ENCODE results near the gene OR5H14.
"Not testable (repeated sequence)": the region's sequence is repeated elsewhere in the genome, so short reads cannot be mapped to it uniquely, and the experiment has no call there.

The OR5H14 gene

GRCh38 chr3:98136631-98137030 is 10.6 kb upstream of the OR5H14 start:
- no peak for TF ChIP-seq RARB (CRISPR knock-in tag; IDR thresholded peaks at IDR 0.05)
- TF ChIP-seq PATZ1 (CRISPR knock-in tag; IDR thresholded peaks at IDR 0.05; ENCODE audit: borderline replicate concordance): no peak
- no peak for TF ChIP-seq ZFP30 (CRISPR knock-in tag; IDR thresholded peaks at IDR 0.05)
- no peak for TF ChIP-seq ZFP3 (CRISPR knock-in tag; IDR thresholded peaks at IDR 0.05)
- TF ChIP-seq ISL1 (CRISPR knock-in tag; IDR thresholded peaks at IDR 0.05): no peak
- TF ChIP-seq OSR1 (CRISPR knock-in tag; IDR thresholded peaks at IDR 0.05): no peak
- TF ChIP-seq ZC3H10 (CRISPR knock-in tag; IDR thresholded peaks at IDR 0.05): no peak
- TF ChIP-seq POU6F1 (CRISPR knock-in tag; IDR thresholded peaks at IDR 0.05; ENCODE audit: borderline replicate concordance, low read depth): no peak
- TF ChIP-seq BACH2 (CRISPR knock-in tag; IDR thresholded peaks at IDR 0.05; ENCODE audit: borderline replicate concordance): no peak
- no peak for TF ChIP-seq ESRRG (CRISPR knock-in tag; IDR thresholded peaks at IDR 0.05)
- no peak for TF ChIP-seq ARNTL (CRISPR knock-in tag; IDR thresholded peaks at IDR 0.05; ENCODE audit: borderline replicate concordance, low read depth)
- no peak for TF ChIP-seq TOX (CRISPR knock-in tag; IDR thresholded peaks at IDR 0.05; ENCODE audit: borderline replicate concordance)
- no peak for TF ChIP-seq ZNF8 (CRISPR knock-in tag; IDR thresholded peaks at IDR 0.05)
- TF ChIP-seq, protein P1, sequence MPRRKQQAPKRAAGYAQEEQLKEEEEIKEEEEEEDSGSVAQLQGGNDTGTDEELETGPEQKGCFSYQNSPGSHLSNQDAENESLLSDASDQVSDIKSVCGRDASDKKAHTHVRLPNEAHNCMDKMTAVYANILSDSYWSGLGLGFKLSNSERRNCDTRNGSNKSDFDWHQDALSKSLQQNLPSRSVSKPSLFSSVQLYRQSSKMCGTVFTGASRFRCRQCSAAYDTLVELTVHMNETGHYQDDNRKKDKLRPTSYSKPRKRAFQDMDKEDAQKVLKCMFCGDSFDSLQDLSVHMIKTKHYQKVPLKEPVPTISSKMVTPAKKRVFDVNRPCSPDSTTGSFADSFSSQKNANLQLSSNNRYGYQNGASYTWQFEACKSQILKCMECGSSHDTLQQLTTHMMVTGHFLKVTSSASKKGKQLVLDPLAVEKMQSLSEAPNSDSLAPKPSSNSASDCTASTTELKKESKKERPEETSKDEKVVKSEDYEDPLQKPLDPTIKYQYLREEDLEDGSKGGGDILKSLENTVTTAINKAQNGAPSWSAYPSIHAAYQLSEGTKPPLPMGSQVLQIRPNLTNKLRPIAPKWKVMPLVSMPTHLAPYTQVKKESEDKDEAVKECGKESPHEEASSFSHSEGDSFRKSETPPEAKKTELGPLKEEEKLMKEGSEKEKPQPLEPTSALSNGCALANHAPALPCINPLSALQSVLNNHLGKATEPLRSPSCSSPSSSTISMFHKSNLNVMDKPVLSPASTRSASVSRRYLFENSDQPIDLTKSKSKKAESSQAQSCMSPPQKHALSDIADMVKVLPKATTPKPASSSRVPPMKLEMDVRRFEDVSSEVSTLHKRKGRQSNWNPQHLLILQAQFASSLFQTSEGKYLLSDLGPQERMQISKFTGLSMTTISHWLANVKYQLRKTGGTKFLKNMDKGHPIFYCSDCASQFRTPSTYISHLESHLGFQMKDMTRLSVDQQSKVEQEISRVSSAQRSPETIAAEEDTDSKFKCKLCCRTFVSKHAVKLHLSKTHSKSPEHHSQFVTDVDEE (CRISPR knock-in tag; IDR thresholded peaks at IDR 0.05): no peak
- no peak for TF ChIP-seq PPARA (CRISPR knock-in tag; IDR thresholded peaks at IDR 0.05; ENCODE audit: borderline replicate concordance)
- TF ChIP-seq ZNF565 (CRISPR knock-in tag; conservative IDR thresholded peaks at IDR 0.05; ENCODE audit: low read depth): no peak
- no peak for TF ChIP-seq GLIS3 (CRISPR knock-in tag; IDR thresholded peaks at IDR 0.05)
- ATAC-seq: no peak

DNA sequence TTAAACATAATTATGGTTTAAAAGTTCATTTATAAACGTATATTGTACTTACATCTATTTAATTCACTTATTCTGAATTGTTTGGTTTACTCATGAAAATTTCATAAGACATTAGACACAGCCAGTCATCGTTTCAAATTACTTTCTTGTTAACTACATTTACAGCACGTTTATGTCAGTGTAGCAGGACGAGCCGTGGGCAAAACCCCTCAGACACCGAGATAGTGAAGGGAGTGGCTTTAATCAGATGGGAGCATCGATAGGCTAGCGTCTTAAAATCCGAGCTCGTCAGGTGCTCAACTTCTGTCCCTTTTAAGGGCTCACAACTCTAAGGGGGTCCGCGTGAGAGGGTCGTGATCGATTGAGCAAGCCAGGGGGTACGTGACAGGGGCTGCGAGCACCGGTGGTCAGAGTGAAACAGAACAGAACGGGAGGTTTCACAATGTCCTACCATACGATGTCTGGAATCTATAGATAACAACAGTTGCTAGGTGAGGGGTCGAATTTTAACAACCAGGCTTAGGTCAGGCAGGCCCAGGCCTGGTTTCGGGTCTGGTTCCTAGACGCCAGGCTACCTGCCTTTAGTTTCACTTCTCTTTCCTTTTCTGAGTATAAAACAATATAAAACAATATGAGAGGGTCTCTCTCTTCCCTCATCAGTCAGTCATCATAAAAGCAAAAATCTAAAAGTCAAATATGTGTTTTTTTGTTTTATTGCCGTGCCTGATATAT is 9.3 kb upstream of the OR5H14 start:
- not testable (repeated sequence) for ATAC-seq

DNA sequence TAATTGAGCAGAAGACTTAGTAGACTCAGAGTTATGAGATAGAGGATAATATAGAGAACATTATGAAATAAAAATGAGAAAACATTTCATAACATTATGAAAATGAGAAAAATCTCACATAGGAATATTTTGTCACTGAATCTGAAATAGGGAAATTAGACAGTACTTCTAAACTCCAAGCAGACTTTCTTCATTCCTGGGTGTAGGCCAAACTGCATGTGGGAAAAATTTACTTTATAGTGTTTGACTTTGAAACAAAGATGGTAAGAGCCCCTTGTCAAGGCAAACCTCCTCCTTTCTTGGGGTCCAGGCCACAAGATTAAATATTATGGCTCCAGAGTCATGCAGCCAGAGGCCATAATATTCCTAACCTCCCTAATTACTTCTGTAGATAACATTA is 6.7 kb upstream of the OR5H14 start:
- no peak for TF ChIP-seq ESRRG (CRISPR knock-in tag; IDR thresholded peaks at IDR 0.05)
- TF ChIP-seq GLIS3 (CRISPR knock-in tag; IDR thresholded peaks at IDR 0.05): no peak
- TF ChIP-seq RARB (CRISPR knock-in tag; IDR thresholded peaks at IDR 0.05): no peak
- no peak for ATAC-seq

DNA sequence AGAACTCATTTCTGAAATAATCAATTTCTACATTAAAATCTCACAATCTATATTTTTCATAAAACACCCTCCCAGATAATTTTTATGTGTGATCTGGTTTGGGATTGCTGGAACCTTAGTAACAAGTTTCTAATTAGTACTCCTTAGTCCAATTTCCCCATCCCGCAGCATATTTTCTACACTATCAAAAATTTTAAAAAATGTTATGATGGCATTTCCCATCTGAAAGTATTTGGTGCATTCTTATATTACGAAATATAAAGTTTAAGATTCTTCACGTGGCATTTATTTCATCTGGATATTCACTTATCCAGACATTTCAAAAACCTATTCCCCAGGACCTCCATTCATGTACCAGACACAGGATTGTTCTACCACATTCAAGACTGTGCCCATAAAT is 1.5 kb downstream of the OR5H14 start:
- no peak for ATAC-seq
- TF ChIP-seq RARB (CRISPR knock-in tag; IDR thresholded peaks at IDR 0.05) (no peak), TCF4 (CRISPR knock-in tag; IDR thresholded peaks at IDR 0.05; ENCODE audit: borderline replicate concordance) (no peak), ESRRG (CRISPR knock-in tag; IDR thresholded peaks at IDR 0.05) (no peak), SNAI2 (CRISPR knock-in tag; IDR thresholded peaks at IDR 0.05) (no peak), TOX (CRISPR knock-in tag; IDR thresholded peaks at IDR 0.05; ENCODE audit: borderline replicate concordance) (no peak), ZFP3 (CRISPR knock-in tag; IDR thresholded peaks at IDR 0.05) (no peak), GLIS3 (CRISPR knock-in tag; IDR thresholded peaks at IDR 0.05) (no peak), PATZ1 (CRISPR knock-in tag; IDR thresholded peaks at IDR 0.05; ENCODE audit: borderline replicate concordance) (no peak), OSR1 (CRISPR knock-in tag; IDR thresholded peaks at IDR 0.05) (no peak), CREB5 (CRISPR knock-in tag; IDR thresholded peaks at IDR 0.05; ENCODE audit: low read depth) (no peak), PPARA (CRISPR knock-in tag; IDR thresholded peaks at IDR 0.05; ENCODE audit: borderline replicate concordance) (no peak), ZC3H10 (CRISPR knock-in tag; IDR thresholded peaks at IDR 0.05) (no peak)
- TF ChIP-seq, protein P2, sequence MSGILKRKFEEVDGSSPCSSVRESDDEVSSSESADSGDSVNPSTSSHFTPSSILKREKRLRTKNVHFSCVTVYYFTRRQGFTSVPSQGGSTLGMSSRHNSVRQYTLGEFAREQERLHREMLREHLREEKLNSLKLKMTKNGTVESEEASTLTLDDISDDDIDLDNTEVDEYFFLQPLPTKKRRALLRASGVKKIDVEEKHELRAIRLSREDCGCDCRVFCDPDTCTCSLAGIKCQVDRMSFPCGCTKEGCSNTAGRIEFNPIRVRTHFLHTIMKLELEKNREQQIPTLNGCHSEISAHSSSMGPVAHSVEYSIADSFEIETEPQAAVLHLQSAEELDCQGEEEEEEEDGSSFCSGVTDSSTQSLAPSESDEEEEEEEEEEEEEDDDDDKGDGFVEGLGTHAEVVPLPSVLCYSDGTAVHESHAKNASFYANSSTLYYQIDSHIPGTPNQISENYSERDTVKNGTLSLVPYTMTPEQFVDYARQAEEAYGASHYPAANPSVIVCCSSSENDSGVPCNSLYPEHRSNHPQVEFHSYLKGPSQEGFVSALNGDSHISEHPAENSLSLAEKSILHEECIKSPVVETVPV (CRISPR knock-in tag; IDR thresholded peaks at IDR 0.05): no peak
- TF ChIP-seq, protein P1 (CRISPR knock-in tag; IDR thresholded peaks at IDR 0.05): no peak
